Stimulated activated CD4-positive, alpha-beta T cell treated with anti-CD3 and anti-CD28 coated beads, Interleukin-12 subunit alpha, Interleukin-12 subunit beta, amount 100 ng/mL, for 24 hours (primary cell): ENCODE data around the gene ARL17B.
"Not testable (repeated sequence)": the region's sequence is repeated elsewhere in the genome, so short reads cannot be mapped to it uniquely, and the experiment has no call there.

Source experiments
- DNase-seq, 2 experiments: peaks; one replicate each; pipeline ENCODE4 v3.0.0-alpha.2; 2020; ENCODE audit warnings: low read depth in 2 of 2

ARL17B gene

DNA sequence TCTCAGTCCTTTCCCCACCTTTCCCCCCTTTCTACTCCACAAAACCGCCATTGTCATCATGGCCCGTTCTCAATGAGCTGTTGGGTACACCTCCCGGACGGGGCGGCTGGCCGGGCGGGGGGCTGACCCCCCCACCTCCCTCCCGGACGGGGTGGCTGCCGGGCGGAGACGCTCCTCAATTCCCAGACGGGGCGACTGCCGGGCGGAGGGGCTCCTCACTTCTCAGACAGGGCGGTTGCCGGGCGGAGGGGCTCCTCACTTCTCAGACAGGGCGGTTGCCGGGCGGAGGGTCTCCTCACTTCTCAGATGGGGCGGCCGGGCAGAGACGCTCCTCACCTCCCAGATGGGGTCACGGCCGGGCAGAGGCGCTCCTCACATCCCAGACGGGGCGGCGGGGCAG, 108.8 kb downstream of the ARL17B start:
- not testable (repeated sequence) for DNase-seq

DNA sequence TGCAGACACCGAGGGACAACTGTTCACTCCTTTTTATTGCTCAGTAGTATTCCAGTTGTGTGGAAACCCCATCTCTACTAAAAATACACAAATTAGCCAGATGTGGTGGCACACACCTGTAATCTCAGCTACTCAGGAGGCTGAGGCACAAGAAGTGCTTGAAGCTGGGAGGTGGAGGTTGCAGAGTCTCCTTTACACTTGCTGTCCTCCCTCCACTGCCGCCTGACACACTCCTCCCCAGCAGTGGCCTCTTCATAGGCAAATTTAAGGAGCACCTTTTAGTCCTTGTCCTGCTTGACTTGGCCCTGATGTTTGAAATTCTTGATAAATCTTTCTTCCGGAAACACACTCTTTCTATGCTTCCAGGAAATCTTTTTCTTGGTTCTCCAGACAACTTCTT, 112.4 kb downstream of the ARL17B start:
- DNase-seq, result not testable (repeated sequence)

DNA sequence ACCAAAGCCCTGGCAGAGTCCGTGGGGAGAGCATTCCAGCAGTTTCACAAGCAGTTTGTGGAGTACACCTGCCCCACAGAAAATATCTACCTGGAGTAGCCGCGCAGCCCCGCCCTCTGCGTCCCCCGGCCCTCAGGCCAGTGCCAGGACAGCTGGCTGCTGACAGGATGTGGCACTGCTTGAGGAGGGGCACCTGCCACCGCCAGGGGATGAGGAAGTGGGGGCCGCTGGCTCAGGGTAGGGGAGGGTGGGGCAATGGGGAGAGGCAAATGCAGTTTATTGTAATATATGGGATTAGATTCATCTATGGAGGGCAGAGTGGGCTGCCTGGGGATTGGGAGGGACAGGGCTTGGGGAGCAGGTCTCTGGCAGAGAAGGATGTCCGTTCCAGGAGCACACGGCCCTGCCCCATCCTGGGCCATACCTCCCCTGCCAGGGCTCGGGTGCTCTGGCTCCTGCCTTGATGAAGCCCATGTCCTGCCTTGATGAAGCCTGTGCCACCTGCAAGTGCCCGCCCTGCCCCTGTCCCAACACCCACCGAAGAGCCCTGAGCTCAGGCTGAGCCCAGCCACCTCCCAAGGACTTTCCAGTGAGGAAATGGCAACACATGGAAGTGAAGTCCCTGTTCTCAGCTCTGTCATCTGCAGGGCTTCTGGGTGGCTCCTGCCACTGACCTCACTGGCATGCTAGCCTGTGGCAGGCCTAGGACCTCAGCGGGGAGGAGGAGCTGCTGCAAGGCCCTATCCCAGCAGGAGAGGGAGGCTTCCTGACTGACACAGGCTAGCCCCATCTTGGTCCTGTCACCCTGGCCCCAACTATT, 116.4 kb downstream of the ARL17B start:
- not testable (repeated sequence) for DNase-seq

DNA sequence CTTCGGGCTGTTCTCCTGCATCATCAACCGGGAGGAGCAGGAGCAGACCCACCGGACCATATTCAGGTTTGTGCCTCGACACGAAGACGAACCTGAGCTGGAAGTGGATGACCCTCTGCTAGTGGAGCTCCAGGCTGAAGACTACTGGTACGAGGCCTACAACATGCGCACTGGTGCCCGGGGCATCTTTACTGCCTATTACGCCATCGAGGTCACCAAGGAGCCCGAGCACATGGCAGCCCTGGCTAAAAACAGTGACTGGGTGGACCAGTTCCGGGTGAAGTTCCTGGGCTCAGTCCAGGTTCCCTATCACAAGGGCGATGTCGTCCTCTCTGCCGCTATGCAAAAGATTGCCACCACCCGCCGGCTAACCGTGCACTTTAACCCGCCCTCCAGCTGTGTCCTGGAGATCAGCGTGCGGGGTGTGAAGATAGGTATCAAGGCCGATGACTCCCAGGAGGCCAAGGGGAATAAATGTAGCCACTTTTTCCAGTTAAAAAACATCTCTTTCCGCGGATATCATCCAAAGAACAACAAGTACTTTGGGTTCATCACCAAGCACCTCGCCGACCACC, 117.1 kb downstream of the ARL17B start:
- DNase-seq, result not testable (repeated sequence)

DNA sequence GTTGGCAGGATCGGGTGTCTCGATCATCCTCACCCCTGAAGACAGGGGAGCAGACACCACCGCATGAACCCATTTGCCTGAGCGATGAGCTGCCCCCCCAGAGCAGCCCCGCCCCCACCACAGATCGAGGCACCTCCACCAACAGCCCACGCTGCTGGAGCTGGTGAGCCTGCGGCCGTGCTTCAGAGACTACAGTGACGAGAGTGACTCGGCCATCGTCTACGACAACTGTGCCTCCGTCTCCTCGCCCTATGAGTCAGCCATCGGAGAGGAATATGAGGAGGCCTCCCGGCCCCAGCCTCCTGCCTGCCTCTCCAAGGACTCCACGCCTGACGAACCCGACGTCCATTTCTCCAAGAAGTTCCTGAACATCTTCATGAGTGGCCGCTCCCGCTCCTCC, 117.6 kb downstream of the ARL17B start:
- not testable (repeated sequence) for DNase-seq

DNA sequence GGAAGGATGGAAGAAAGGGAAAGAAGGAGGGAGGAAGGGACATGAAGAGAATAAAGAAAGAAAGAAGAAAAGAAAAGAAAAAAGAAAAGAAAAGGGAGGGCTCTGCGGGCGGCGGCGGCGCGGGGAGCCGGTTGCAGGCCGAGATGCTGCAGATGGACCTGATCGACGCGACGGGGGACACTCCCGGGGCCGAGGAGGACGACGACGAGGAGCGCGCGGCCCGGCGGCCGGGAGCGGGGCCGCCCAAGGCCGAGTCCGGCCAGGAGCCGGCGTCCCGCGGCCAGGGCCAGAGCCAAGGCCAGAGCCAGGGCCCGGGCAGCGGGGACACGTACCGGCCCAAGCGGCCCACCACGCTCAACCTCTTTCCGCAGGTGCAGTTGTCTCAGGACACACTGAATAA, 118.1 kb downstream of the ARL17B start:
- DNase-seq, result not testable (repeated sequence)

DNA sequence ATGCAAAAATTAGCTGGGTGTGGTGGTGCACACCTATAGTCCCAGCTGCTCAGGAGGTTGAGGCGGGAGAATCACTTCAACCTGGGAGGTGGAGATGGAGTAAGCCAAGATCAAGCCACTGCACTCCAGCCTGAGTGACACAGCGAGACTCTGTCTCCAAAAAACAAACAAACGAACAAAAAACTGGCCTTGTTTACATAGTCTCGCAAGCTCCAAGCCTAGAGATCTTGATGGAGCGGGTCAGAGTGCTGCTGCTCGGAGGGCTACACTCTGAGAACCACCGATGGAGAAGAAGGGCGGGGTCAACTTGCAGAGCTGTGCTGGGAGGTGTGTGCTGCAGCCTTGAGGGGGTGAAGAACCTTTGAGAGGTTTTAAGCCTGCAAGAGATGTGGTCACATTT, 130.2 kb downstream of the ARL17B start:
- not testable (repeated sequence) for DNase-seq

DNA sequence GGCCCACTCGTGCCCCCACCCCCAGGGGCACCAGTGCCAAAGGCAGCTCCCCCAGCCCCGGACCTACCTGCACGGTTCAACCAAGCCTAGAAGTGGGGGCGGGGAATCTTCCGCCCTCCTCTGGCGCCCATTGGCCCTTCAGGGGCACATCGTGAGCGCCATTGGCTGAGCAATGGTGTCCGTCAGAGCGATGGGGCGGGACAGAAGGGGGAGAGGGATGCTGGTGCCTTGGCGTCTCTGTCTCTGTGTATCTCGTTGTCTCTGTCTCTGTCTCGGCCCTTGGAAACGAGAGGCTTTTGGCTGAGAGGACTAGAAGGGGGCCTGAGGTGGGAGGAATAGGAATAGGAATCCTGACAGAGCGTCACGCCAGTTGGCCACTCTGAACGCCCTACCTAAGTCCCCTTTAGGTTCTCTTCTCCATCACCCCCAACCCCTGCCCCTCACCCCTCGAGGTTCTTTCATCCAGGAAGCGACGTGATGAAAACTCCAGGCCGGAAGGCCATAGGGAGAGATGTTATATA, 136.2 kb downstream of the ARL17B start:
- DNase-seq, result peak; percentile 90 to 95

DNA sequence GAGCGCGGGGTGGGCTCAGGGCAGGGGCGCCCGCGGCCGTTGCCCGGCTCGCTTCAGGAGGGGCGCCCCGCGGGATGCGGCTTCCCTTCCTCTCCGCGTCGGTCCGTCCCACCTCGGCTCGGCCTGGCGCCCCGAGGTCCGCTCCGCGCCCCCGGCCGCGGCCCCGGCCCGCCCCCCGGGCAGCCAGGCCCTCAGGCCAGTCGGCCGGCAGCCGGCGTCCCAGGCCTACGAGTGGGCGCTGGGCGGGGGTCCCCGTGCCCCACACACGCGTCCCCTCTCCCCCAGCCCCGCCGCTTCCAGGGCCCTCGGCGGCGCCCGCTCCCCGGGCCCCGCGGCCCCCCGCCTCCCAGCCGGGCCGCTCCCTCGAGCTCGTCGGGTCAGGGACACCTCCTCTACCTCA, 136.7 kb downstream of the ARL17B start:
- DNase-seq, result peak in 1 of 2 experiments; percentile 11
